Thoracic aorta (tissue), 2 donors: ENCODE results near the gene TMPRSS3. TPM values are rescaled to one million over a fixed set of nuclear protein-coding genes. Genes with fewer than 3 reads are reported as not detected.
A peak's percentile ranks its signal among the peaks of the same experiment; 100 is the strongest.

Source experiments
- ATAC-seq: fragments of 150-250 bp; one replicate; pipeline ENCODE4 v1.8.0; 2017; ENCODE audit warnings: low read depth; ENCODE audit not compliant: insufficient number of reproducible peaks, low FRiP score
- DNase-seq: peaks from one replicate; pipeline ENCODE4 v3.0.0-alpha.2; 2020; ENCODE audit warnings: low spot score
- H3K27ac ChIP-seq, 2 donors: fragments of 200-600 bp; sonication (generic); 1 replicate in 1 of 2; 2 replicates in 1 of 2; pipeline ENCODE4 v1.5.1; 2016; ENCODE audit warnings: mild to moderate bottlenecking in 2 of 2, moderate library complexity in 2 of 2
- H3K27me3 ChIP-seq: fragments of 200-600 bp; sonication (generic); replicated peaks from 2 replicates; pipeline ENCODE4 v1.6.0; 2016; ENCODE audit warnings: mild to moderate bottlenecking; ENCODE audit not compliant: insufficient read depth
- H3K36me3 ChIP-seq: fragments of 200-600 bp; sonication (generic); one replicate; pipeline ENCODE4 v1.5.1; 2016
- H3K4me1 ChIP-seq, 2 donors: fragments of 200-600 bp; sonication (generic); 1 replicate in 1 of 2; 2 replicates in 1 of 2; pipeline versions ENCODE4 v1.5.1 to v1.6.0; 2016; ENCODE audit warnings: low read depth in 2 of 2, mild to moderate bottlenecking in 1 of 2; ENCODE audit not compliant: control insufficient read depth in 1 of 2
- H3K4me3 ChIP-seq: fragments of 200-600 bp; sonication (generic); 2 replicates; pipeline ENCODE4 v1.5.1; 2016; ENCODE audit warnings: mild to moderate bottlenecking
- H3K9me3 ChIP-seq: fragments of 200-600 bp; sonication (generic); 2 replicates; pipeline ENCODE4 v1.5.1; 2016
- CTCF ChIP-seq: fragments of 200-600 bp; sonication (generic); IDR thresholded peaks from one replicate; pipeline ENCODE4 v1.5.1; 2019; ENCODE audit warnings: antibody characterized with exemption
- total RNA-seq, 2 donors: library from RNA; depleted of rRNA; stranded (reverse); fragments of >200 nt; gene quantifications; one replicate each; pipeline versions ENCODE4 v1.1.0 to v1.2.3, GENCODE V29; 2016

The TMPRSS3 gene
- total RNA-seq, 2 donors from 2014 or later = not detected

GRCh38 chr21:42403611-42404231 lies 7.9 kb upstream of the TMPRSS3 start, which contains the start of gene UBASH3A:
UBASH3A (plus strand) TSS chr21:42403902; CDS start chr21:42403946, 44 bp downstream.
- Histone ChIP-seq H3K4me1 (no peaks in the 10 kb centered on the region), H3K4me3 (peak within 1 kb of the TSS; percentile 16), H3K27ac (no peak within 1 kb of the TSS), H3K9me3 (peaks cover 3% of the 10 kb centered on the region), H3K36me3 (no peaks in the 10 kb centered on the region), H3K27me3 (no peaks in the 10 kb centered on the region)
- no peak for DNase-seq
- no peak for TF ChIP-seq CTCF
- no peak for ATAC-seq

GRCh38 chr21:42401820-42402251 lies 6.0 kb upstream of the TMPRSS3 start:
- H3K9me3 ChIP-seq = peaks cover 3% of the 10 kb centered on the region
- H3K36me3 ChIP-seq = no peaks in the 10 kb centered on the region
- no peak for DNase-seq
- ATAC-seq = no peak
- no peaks in the 10 kb centered on the region for H3K27me3 ChIP-seq
- H3K4me3 ChIP-seq = no peak overlapping the region
- no peaks in the 10 kb centered on the region for H3K4me1 ChIP-seq
- H3K27ac ChIP-seq = no peak overlapping the region
- no peak for TF ChIP-seq CTCF

- DNase-seq = no peak
- Histone ChIP-seq H3K4me1 (no peaks in the 10 kb centered on the region), H3K4me3 (no peak overlapping the region), H3K27me3 (no peaks in the 10 kb centered on the region), H3K9me3 (peaks cover 3% of the 10 kb centered on the region), H3K27ac (no peak overlapping the region), H3K36me3 (no peaks in the 10 kb centered on the region)
- no peak for TF ChIP-seq CTCF
- no peak for ATAC-seq
Measured at GRCh38 chr21:42401154-42401553, 5.3 kb upstream of the TMPRSS3 start.

- Histone ChIP-seq H3K36me3 (no peaks in the 10 kb centered on the region), H3K4me1 (no peaks in the 10 kb centered on the region), H3K9me3 (peaks cover 3% of the 10 kb centered on the region), H3K27me3 (no peaks in the 10 kb centered on the region), H3K27ac (no peak overlapping the region), H3K4me3 (no peak overlapping the region)
- DNase-seq (no peak), ATAC-seq (no peak)
- no peak for TF ChIP-seq CTCF
Measured at GRCh38 chr21:42400525-42400924, 4.7 kb upstream of the TMPRSS3 start.

- no peaks in the 10 kb centered on the region for H3K27me3 ChIP-seq
- H3K36me3 ChIP-seq = no peaks in the 10 kb centered on the region
- no peak overlapping the region for H3K27ac ChIP-seq
- TF ChIP-seq CTCF = no peak
- ATAC-seq (no peak), DNase-seq (no peak)
- peaks cover 3% of the 10 kb centered on the region for H3K9me3 ChIP-seq
- H3K4me1 ChIP-seq = no peaks in the 10 kb centered on the region
- no peak overlapping the region for H3K4me3 ChIP-seq
Measured at GRCh38 chr21:42398436-42399028, 2.7 kb upstream of the TMPRSS3 start.
